Measurements from ENCODE around the gene VAT1L.
A peak's percentile ranks its signal among the peaks of the same experiment; 100 is the strongest.

- TF ChIP-seq, protein P1, sequence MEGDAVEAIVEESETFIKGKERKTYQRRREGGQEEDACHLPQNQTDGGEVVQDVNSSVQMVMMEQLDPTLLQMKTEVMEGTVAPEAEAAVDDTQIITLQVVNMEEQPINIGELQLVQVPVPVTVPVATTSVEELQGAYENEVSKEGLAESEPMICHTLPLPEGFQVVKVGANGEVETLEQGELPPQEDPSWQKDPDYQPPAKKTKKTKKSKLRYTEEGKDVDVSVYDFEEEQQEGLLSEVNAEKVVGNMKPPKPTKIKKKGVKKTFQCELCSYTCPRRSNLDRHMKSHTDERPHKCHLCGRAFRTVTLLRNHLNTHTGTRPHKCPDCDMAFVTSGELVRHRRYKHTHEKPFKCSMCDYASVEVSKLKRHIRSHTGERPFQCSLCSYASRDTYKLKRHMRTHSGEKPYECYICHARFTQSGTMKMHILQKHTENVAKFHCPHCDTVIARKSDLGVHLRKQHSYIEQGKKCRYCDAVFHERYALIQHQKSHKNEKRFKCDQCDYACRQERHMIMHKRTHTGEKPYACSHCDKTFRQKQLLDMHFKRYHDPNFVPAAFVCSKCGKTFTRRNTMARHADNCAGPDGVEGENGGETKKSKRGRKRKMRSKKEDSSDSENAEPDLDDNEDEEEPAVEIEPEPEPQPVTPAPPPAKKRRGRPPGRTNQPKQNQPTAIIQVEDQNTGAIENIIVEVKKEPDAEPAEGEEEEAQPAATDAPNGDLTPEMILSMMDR (IDR thresholded peaks at IDR 0.05; ENCODE audit: low read length) = peak; percentile 79; the same call in 1 of the 2 replicates
- no peak for TF ChIP-seq EZH2 (IDR thresholded peaks at IDR 0.05; ENCODE audit: borderline replicate concordance, low read length)
Measured at GRCh38 chr16:77971306-77972061, 183.1 kb downstream of the VAT1L start.

Measured in OCI-LY1 (cell line).